Measurements from ENCODE around the gene AGPAT4.

The AGPAT4 gene

DNA sequence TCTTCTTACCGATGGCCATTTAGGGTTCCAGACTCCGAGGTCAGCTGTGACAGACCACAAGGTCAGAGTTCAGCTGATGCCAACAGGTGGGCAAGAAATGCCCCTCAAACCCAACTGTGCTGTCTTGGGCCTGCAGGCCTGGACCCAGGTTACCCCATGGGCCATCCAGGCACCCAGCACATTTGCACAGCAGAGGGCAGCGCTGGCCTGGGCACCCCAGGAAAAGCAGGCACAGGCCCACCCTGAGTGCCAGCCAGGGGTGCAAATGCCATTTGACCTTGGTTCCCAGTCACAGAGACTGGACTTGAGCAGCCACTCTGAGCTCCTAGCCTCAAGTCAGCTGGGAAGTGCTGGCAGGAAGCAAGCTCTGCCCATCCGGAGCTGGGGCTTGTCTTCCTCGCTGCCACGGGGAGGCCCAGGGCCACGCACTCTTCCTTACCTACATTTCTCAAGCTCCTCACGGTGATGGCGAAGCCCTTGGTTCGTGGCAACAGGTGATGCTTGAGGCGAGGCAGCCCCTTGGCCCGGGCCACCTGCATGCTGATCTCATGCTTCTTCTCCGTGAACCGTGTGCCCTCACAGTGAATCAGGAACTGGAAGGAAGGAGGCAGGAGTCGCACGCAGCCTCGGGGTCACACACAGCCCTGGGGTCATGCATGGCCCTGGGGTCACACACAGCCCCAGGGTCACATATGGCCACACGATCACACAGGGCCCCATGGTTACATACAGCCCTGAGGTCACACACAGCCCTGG lies 120.8 kb downstream of the AGPAT4 start:
- no peaks in the 10 kb centered on the region for H3K9me3 ChIP-seq (ENCODE audit: low read length)
- no peaks in the 10 kb centered on the region for H3F3A ChIP-seq (ENCODE audit: insufficient read depth, low read length)
- no peaks in the 10 kb centered on the region for H4K20me1 ChIP-seq (ENCODE audit: insufficient read depth, low read length)
- H2AFZ ChIP-seq (ENCODE audit: low read length): no peak overlapping the region
- no peak overlapping the region for H3K4me2 ChIP-seq (ENCODE audit: low read length)
- H3K79me2 ChIP-seq (ENCODE audit: insufficient read depth, low read length): no peaks in the 10 kb centered on the region
- H3K27me3 ChIP-seq (ENCODE audit: insufficient read depth, low read length): peaks cover 5% of the 10 kb centered on the region; the same call in 1 of the 2 replicates
- no peak overlapping the region for H3K9ac ChIP-seq (ENCODE audit: low read length)
- H3K9me2 ChIP-seq (ENCODE audit: low read depth, low read length): no peaks in the 10 kb centered on the region
- H3K4me1 ChIP-seq (ENCODE audit: insufficient read depth, low read length, severe bottlenecking): no peaks in the 10 kb centered on the region
- TF ChIP-seq EZH2 (IDR thresholded peaks at IDR 0.05; ENCODE audit: borderline replicate concordance, low read length): no peak
- TF ChIP-seq, protein P1, sequence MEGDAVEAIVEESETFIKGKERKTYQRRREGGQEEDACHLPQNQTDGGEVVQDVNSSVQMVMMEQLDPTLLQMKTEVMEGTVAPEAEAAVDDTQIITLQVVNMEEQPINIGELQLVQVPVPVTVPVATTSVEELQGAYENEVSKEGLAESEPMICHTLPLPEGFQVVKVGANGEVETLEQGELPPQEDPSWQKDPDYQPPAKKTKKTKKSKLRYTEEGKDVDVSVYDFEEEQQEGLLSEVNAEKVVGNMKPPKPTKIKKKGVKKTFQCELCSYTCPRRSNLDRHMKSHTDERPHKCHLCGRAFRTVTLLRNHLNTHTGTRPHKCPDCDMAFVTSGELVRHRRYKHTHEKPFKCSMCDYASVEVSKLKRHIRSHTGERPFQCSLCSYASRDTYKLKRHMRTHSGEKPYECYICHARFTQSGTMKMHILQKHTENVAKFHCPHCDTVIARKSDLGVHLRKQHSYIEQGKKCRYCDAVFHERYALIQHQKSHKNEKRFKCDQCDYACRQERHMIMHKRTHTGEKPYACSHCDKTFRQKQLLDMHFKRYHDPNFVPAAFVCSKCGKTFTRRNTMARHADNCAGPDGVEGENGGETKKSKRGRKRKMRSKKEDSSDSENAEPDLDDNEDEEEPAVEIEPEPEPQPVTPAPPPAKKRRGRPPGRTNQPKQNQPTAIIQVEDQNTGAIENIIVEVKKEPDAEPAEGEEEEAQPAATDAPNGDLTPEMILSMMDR (IDR thresholded peaks at IDR 0.05; ENCODE audit: low read length): no peak
- H3K27ac ChIP-seq (ENCODE audit: low read depth, low read length, poor library complexity, severe bottlenecking): no peak overlapping the region
- no peak overlapping the region for H3K4me3 ChIP-seq (ENCODE audit: low read depth, low read length, poor library complexity, severe bottlenecking)
- H3K36me3 ChIP-seq (ENCODE audit: insufficient read depth, low read length): no peaks in the 10 kb centered on the region; the same call in 1 of the 2 replicates

DNA sequence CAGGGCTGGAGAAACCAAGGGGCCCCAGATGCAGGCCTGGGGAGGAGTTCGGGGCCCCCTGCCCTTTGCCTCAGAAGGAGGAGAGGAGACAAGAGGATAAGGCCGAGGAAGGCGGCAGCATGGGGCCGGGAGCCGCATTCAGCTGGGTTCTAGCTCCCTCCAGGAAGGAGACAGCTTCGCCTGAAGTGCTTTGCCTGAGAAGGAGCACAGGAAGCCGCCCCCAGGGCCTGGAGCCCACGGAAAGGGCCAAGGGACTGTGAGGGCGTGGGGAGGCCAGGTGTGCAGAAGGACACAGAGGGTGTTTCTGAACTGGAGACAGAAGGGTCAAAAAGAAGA lies 121.4 kb downstream of the AGPAT4 start:
- Histone ChIP-seq H3K9me3 (ENCODE audit: low read length) (no peaks in the 10 kb centered on the region), H4K20me1 (ENCODE audit: insufficient read depth, low read length) (no peaks in the 10 kb centered on the region), H3K9ac (ENCODE audit: low read length) (no peak overlapping the region), H3K9me2 (ENCODE audit: low read depth, low read length) (no peaks in the 10 kb centered on the region), H3K27ac (ENCODE audit: low read depth, low read length, poor library complexity, severe bottlenecking) (no peak overlapping the region), H3K27me3 (ENCODE audit: insufficient read depth, low read length) (peaks cover 5% of the 10 kb centered on the region; the same call in 1 of the 2 replicates), H3K4me3 (ENCODE audit: low read depth, low read length, poor library complexity, severe bottlenecking) (no peak overlapping the region), H3K4me1 (ENCODE audit: insufficient read depth, low read length, severe bottlenecking) (no peaks in the 10 kb centered on the region), H2AFZ (ENCODE audit: low read length) (no peak overlapping the region), H3K79me2 (ENCODE audit: insufficient read depth, low read length) (no peaks in the 10 kb centered on the region), H3K4me2 (ENCODE audit: low read length) (no peak overlapping the region), H3F3A (ENCODE audit: insufficient read depth, low read length) (no peaks in the 10 kb centered on the region), H3K36me3 (ENCODE audit: insufficient read depth, low read length) (no peaks in the 10 kb centered on the region; the same call in 1 of the 2 replicates)
- no peak for TF ChIP-seq EZH2 (IDR thresholded peaks at IDR 0.05; ENCODE audit: borderline replicate concordance, low read length)
- TF ChIP-seq, protein P1 (IDR thresholded peaks at IDR 0.05; ENCODE audit: low read length): no peak

DNA sequence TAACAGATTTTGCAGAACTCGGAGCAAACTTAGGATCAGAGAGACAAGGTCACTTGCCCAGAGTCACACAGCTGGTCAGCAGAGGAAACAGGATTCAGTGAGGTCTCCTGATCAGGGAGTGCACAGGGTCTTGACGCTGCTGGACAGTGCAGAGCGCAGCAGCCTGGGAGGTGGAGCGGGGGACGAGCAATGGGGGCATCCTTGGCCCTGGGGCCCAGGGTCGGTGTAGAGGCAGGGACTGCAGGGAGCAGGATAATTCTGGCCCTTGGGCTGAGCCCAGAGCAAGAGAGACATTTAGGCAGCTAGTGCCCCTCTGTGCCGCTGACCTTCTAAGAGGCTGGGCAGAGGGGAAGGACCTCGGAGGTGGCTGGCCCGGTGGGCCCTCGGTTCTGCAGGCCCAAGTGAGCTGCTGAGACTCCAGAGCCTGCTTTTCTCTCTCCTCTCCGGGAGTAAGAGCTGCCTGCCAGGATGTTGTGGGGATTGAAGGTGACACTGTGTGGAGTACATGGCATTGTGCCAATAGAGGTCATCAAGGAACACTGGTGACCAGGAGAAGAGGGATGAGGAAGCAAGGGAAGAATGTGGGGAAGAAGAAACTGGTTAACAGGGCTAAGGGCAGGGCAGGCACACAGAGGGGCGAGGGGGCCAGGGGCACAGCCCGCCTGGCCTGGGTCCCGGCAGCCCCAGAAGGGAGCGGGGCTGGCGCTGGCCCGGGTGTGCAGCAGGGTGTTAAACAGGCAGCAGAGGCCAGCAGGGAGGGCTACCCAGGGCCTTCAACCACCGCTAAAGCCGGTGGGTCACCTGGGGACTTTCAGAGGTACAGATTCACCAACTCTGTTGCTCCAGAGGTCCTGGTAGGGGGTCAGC lies 122.0 kb downstream of the AGPAT4 start:
- Histone ChIP-seq H3K27ac (ENCODE audit: low read depth, low read length, poor library complexity, severe bottlenecking) (no peak overlapping the region), H3F3A (ENCODE audit: insufficient read depth, low read length) (no peaks in the 10 kb centered on the region), H3K4me2 (ENCODE audit: low read length) (no peak overlapping the region), H3K27me3 (ENCODE audit: insufficient read depth, low read length) (peaks cover 5% of the 10 kb centered on the region; the same call in 1 of the 2 replicates), H3K9me2 (ENCODE audit: low read depth, low read length) (no peaks in the 10 kb centered on the region), H3K4me3 (ENCODE audit: low read depth, low read length, poor library complexity, severe bottlenecking) (no peak overlapping the region), H3K79me2 (ENCODE audit: insufficient read depth, low read length) (no peaks in the 10 kb centered on the region), H2AFZ (ENCODE audit: low read length) (no peak overlapping the region), H3K9ac (ENCODE audit: low read length) (no peak overlapping the region), H4K20me1 (ENCODE audit: insufficient read depth, low read length) (no peaks in the 10 kb centered on the region), H3K9me3 (ENCODE audit: low read length) (no peaks in the 10 kb centered on the region), H3K4me1 (ENCODE audit: insufficient read depth, low read length, severe bottlenecking) (no peaks in the 10 kb centered on the region), H3K36me3 (ENCODE audit: insufficient read depth, low read length) (no peaks in the 10 kb centered on the region; the same call in 1 of the 2 replicates)
- TF ChIP-seq, protein P1 (IDR thresholded peaks at IDR 0.05; ENCODE audit: low read length): no peak
- no peak for TF ChIP-seq EZH2 (IDR thresholded peaks at IDR 0.05; ENCODE audit: borderline replicate concordance, low read length)

Measured in OCI-LY1 (cell line).